Kidney epithelial cell (primary cell): ENCODE measurements around the gene FAM83F. TPM values are rescaled to one million over a fixed set of nuclear protein-coding genes. Genes with fewer than 3 reads are reported as not detected.

Experiments used
- DNase-seq: peaks from one replicate; pipeline ENCODE4 v3.0.0-alpha.2; 2010; ENCODE audit warnings: low read depth
- H3K27me3 ChIP-seq: 2 replicates; pipeline ENCODE4 v1.6.0; 2011; ENCODE audit warnings: low read length; ENCODE audit not compliant: control insufficient read depth, insufficient read depth
- H3K36me3 ChIP-seq: 2 replicates; pipeline ENCODE4 v1.5.1; 2011; ENCODE audit warnings: low read length; ENCODE audit not compliant: control insufficient read depth, insufficient read depth
- H3K4me3 ChIP-seq: 2 replicates; pipeline ENCODE4 v1.5.1; 2011; ENCODE audit warnings: low read depth, mild to moderate bottlenecking, control low read depth, low read length
- total RNA-seq: library from RNA; depleted of rRNA; stranded (reverse); fragments of >200 nt; gene quantifications from 2 replicates; pipeline ENCODE4 v1.2.3, GENCODE V29; 2015
- TF ChIP-seq, protein P1 (sequence below): IDR thresholded peaks from 2 replicates; pipeline ENCODE4 v1.5.1; 2011; ENCODE audit warnings: mild to moderate bottlenecking, moderate library complexity, low read length, control low read depth, inconsistent platforms; ENCODE audit not compliant: insufficient read depth, poor library complexity, severe bottlenecking

Gene FAM83F
- total RNA-seq, 1 donor from 2014 or later, result 6.9 TPM

DNA sequence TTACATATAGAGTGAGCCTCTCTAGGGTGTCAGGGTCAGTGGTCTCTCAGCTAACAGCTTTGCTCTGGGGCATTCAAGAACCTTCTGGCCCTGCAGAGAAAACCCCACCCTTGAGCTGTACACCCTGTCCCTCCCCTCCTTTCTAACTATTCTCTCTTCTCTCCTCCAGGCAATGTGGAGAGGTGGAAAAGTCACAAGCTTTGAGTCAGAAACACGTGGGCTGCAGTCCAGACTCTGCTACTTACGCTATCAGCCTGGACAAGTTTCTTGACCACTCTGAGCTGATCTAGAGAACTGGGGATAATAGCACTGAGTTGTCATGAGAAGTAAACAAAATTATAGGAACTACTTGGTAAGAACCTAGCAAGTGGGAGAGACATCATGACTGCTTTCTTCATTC is 10.7 kb upstream of the FAM83F start:
- TF ChIP-seq, protein P1, sequence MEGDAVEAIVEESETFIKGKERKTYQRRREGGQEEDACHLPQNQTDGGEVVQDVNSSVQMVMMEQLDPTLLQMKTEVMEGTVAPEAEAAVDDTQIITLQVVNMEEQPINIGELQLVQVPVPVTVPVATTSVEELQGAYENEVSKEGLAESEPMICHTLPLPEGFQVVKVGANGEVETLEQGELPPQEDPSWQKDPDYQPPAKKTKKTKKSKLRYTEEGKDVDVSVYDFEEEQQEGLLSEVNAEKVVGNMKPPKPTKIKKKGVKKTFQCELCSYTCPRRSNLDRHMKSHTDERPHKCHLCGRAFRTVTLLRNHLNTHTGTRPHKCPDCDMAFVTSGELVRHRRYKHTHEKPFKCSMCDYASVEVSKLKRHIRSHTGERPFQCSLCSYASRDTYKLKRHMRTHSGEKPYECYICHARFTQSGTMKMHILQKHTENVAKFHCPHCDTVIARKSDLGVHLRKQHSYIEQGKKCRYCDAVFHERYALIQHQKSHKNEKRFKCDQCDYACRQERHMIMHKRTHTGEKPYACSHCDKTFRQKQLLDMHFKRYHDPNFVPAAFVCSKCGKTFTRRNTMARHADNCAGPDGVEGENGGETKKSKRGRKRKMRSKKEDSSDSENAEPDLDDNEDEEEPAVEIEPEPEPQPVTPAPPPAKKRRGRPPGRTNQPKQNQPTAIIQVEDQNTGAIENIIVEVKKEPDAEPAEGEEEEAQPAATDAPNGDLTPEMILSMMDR, result no peak

DNA sequence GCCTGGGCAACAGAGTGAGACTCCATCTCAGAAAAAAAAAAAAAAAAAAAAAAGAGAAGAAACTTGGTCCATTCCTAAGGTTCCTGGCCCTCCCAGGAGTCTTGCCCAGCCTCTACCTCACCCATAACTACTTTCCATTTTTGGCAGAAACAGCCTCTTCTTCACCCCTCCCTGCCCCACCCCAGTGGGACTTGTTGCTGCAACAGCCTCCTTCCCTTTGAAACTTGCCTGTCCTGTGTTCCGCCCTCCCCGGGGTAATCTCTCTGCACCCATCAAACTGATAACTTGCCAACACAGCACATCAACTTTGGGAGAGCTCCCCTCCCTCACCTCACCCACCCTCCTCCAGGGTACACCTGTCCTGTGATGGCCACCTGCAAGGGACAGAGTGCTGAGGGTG is 10.0 kb upstream of the FAM83F start:
- TF ChIP-seq, protein P1, result no peak
- Histone ChIP-seq H3K27me3 (peaks cover 18% of the 10 kb centered on the region), H3K4me3 (no peak overlapping the region), H3K36me3 (no peaks in the 10 kb centered on the region)
- no peak for DNase-seq

More for the DNA sequence above, 10.7 kb upstream of the FAM83F start:
- no peak for DNase-seq
- Histone ChIP-seq H3K27me3 (peaks cover 13% of the 10 kb centered on the region), H3K36me3 (no peaks in the 10 kb centered on the region), H3K4me3 (no peak overlapping the region)

DNA sequence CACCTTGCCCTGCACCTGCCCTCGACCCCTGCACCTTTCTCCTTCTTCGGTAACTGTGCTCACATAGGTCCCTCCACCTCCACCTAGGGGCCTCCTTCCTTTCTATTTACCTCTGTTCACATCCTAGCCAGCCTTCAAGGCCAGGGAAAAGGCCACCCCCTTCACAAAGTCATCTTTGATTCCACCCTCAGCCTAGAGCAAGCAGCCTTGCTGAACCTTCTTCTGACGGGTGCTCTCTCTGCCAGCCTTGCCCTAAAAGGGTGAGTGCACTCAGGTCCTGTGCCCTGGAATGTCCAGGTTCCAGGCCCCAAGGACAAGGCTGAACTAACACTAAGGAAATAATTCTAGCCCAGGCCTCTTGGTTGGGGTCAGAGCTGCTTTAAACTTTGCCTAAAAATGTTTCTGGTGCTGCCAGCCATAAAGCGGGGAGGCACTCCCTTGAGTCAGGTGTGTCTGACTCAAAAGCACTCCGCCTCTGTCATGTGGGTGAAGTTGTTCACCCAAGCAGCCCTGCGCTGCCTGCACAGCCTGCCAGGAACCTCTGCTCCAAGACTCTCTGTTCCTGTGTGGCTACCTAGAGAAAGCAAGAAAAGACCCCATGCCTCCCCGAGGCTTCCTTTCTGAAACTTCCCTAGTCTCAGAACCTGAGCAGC is 9.2 kb upstream of the FAM83F start:
- Histone ChIP-seq H3K27me3 (peaks cover 16% of the 10 kb centered on the region), H3K36me3 (no peaks in the 10 kb centered on the region), H3K4me3 (no peak overlapping the region)
- no peak for DNase-seq
- TF ChIP-seq, protein P1, result no peak

DNA sequence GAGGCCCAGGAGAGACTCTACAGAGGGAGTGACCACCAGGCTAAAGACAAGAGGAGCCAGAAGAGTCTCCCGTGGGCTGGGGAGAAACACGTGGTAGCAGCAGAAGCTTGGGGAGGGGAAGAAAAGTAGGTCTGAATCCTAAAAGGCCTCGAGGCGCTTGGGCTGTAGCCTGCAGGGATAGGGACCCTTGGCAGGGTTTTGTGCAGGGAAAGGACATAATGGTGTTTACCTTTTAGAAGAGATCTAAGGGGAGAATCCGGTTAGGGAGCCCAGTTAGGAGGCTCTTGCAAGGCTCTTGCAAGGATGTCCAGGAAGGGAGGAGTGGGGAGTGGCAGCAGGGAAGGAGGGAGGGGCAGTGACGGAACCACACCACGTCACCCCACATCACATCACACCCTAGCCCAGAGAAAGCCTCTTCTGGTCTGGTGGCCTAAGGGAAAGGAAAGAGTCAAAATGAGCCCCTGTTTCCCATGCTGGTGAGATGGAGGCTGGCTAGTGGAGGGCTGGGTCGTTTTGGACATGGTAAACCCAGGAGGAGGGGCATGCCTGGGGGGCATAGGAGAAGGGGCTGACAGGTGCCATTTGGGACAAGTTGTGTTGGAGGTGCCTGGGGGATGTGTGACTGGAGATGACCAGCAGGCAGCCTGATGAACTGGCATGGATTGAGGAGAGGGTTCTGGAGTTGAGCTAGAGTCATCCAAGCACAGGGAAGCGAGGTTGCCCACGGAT is 6.2 kb upstream of the FAM83F start:
- TF ChIP-seq, protein P1, result no peak
- H3K4me3 ChIP-seq, result no peak overlapping the region

DNA sequence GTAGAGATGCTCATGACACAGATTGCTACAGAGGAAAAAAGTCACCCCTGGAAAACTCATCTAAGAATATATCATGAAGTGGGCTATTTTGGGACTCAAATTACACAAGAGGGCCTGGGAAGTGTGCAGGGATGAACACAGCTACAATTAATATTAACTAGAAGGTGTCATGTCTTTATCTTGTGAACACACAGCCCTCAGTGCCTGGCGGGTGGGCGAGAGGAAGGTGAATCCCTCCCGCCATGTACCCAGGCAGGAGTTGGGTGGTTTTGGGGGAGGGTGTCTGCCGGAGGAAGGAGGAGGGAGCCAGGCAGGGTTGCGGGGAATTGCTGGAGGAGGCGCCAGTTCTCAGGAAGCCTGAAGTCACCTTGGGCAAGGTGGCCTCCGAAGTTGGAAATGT is 5.1 kb upstream of the FAM83F start:
- no peak overlapping the region for H3K4me3 ChIP-seq
- peaks cover 22% of the 10 kb centered on the region for H3K27me3 ChIP-seq
- H3K36me3 ChIP-seq, result no peaks in the 10 kb centered on the region
- TF ChIP-seq, protein P1, result no peak
- no peak for DNase-seq

More for the DNA sequence above, 6.2 kb upstream of the FAM83F start:
- no peak for DNase-seq
- Histone ChIP-seq H3K27me3 (peaks cover 16% of the 10 kb centered on the region), H3K36me3 (no peaks in the 10 kb centered on the region)
